Measurements from ENCODE around the gene PEX14. TPM values are rescaled to one million over a fixed set of nuclear protein-coding genes. Genes with fewer than 3 reads are reported as not detected.

The PEX14 gene
- total RNA-seq, 1 donor from 2014 or later: 17.9 TPM

DNA sequence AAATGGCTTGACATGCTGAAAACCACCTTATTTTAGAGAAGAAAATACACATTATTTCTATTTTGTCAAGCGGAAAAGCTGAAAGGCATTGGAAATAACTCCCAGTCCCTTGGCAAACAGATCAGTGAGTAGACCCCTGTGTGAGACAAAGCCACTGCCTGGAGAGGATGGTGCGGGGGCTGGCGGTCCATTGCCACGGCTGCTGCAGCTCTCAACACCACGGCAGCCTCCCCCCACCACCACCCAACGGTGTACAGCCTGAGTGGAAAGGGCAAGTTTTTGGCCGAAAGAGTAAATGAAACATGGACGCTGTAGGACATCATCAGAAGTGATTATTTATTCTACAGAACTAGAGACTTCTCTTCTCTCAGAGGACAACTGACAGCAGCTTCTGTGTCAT, 84.6 kb downstream of the PEX14 start:
- no peak for DNase-seq (ENCODE audit: low spot score)
- no peak for ATAC-seq
- intact Hi-C loops (cut with DNase I): no loop called here

DNA sequence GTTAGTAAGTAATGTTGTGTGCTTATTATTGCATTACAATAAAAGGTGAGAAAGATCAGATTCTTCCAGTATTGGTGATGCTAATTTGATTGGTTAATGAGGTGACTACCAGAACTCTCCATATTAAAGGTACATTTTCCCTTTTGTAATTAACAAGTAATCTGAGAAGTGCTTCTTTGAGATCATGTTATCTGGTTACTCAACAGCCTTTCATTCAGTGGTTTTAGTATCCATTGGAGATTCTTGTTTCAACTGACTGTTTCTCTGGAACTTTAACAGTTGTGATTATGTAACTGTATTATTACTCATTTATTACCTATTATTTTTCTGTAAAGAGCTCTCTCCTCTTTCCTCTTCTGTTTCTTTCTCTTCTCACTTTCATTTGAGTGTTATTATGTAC, 86.7 kb downstream of the PEX14 start:
- ATAC-seq (no peak), DNase-seq (ENCODE audit: low spot score) (no peak)
- intact Hi-C loops (cut with DNase I): no loop called here

- no peak for ATAC-seq
- intact Hi-C loops (cut with DNase I): no loop called here
These were observed 87.2 kb downstream of the PEX14 start for GRCh38 chr1:10561955-10562354.

GRCh38 chr1:10564063-10564462, 89.3 kb downstream of the PEX14 start:
- DNase-seq (ENCODE audit: low spot score) (no peak), ATAC-seq (no peak)
- intact Hi-C loops (cut with DNase I): no loop called here

More at GRCh38 chr1:10561955-10562354, 87.2 kb downstream of the PEX14 start:
- DNase-seq (ENCODE audit: low spot score): no peak

DNA sequence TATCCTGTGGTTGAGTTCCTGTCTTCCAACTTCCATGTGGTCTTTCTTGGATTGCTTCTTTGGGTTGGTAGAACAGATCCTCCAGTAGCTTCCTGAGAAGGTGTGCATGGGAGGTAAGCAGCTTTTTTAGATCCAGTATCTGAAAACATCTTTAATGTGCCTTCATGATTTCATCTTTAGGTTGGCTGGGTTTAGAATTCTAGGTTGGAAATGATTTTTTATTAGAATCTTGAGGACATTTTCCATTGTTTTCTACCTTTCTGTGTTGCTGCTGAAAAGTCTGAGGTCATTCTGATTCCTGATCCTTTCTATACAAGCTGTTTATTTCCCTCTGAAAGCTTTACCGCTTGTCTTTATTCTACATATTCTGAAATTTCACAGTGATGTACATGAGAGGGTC, 94.8 kb downstream of the PEX14 start:
- DNase-seq (ENCODE audit: low spot score) (no peak), ATAC-seq (no peak)
- intact Hi-C loops (cut with DNase I): no loop called here

DNA sequence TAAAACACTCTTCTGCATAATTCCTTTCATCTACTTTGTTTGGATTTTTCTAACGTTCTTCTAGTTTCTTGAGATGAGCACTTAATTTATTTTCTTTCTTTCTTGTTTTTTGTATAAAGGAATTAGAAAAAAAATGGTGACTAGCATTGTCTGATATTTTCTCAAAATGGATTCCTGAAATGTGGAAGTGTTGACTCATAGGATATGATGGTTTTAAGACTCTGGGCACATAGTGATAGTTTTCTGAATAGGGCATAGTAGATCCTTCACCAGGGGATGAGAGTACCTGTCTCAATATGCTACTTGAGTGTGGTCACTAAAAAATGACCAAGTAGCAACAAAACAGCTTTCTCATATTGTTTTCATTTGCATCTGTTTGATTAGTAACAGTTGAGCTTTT, 100.9 kb downstream of the PEX14 start:
- intact Hi-C loops (cut with DNase I): no loop called here
- ATAC-seq: no peak
- DNase-seq (ENCODE audit: low spot score): no peak

DNA sequence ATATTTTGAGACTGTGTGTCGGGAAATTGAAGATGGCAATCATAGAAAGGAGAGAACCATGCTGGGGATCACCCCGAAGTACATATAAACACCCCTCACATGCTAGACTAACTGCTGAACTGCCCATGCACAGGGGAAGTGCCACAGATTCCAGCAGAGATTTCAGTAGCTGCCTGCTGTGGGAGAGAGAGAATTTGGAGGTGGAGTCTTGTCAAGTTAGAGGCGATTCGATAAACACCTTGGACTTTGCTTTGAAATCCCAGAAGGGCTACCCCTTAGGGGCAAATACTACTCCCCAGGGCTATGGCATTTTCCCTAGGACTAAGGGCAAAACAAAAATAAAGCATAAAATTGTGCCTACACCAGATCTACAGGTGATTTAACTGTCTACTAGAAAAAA, 103.3 kb downstream of the PEX14 start:
- intact Hi-C loops (cut with DNase I): no loop called here
- no peak for ATAC-seq
- no peak for DNase-seq (ENCODE audit: low spot score)

DNA sequence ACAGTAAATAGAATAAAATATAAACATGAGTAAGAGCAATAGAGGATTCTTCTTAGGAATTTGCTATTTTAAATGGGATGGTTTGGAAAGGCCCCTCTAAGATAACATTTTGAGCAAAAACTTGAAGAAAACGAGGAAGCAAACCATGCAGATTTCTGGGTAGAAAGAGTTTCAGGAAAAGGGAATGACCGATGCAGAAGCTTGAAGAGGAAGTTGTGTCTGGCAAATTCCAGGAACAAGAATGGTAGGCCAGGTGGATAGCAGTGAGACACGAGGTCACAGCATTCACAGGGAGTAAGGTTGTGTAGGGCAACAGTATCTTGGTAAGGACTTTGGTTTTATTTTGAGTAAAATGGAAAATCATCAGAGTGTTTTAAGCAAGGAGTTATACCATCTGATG, 108.9 kb downstream of the PEX14 start:
- ATAC-seq: no peak
- intact Hi-C loops (cut with DNase I): no loop called here
- no peak for DNase-seq (ENCODE audit: low spot score)

- ATAC-seq (no peak), DNase-seq (ENCODE audit: low spot score) (no peak)
- intact Hi-C loops (cut with DNase I): no loop called here
These were observed 110.5 kb downstream of the PEX14 start for GRCh38 chr1:10585242-10585641.

GRCh38 chr1:10586125-10586524, 111.4 kb downstream of the PEX14 start:
- no peak for DNase-seq (ENCODE audit: low spot score)
- ATAC-seq: no peak
- intact Hi-C loops (cut with DNase I): no loop called here

DNA sequence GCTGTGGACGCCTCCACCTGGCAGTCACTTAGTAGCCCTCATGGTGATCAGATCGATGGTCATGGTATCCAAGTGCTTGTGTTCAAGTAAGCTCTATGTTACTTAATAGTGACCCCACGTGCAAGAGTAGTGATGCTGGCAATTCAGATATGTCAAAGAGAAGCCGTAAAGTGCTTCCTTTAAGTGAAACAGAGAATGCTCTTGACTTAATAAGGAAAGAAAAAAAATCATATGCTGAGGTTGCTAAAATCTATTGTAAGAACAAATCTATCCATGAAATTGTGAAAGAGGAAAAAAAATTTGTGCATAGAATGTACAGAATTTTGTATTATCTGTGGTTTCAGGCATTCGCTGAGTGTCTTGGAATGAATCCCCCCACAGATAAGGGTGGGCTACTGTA, 113.9 kb downstream of the PEX14 start:
- DNase-seq (ENCODE audit: low spot score) (no peak), ATAC-seq (no peak)
- intact Hi-C loops (cut with DNase I): no loop called here

- DNase-seq (ENCODE audit: low spot score): no peak
- ATAC-seq: no peak
- intact Hi-C loops (cut with DNase I): no loop called here
These were observed 114.3 kb downstream of the PEX14 start for GRCh38 chr1:10589074-10589473.

- ATAC-seq: no peak
- no peak for DNase-seq (ENCODE audit: low spot score)
- intact Hi-C loops (cut with DNase I): no loop called here
These were observed 116.3 kb downstream of the PEX14 start for GRCh38 chr1:10591010-10591409.

GRCh38 chr1:10592373-10592772, 117.6 kb downstream of the PEX14 start:
- intact Hi-C loops (cut with DNase I): no loop called here
- no peak for ATAC-seq
- no peak for DNase-seq (ENCODE audit: low spot score)

- no peak for ATAC-seq
- intact Hi-C loops (cut with DNase I): no loop called here
These were observed 119.0 kb downstream of the PEX14 start for GRCh38 chr1:10593750-10594149.

GRCh38 chr1:10594595-10595223, 120.0 kb downstream of the PEX14 start:
- intact Hi-C loops (cut with DNase I): no loop called here
- no peak for ATAC-seq
- DNase-seq (ENCODE audit: low spot score): no peak

More at GRCh38 chr1:10593750-10594149, 119.0 kb downstream of the PEX14 start:
- DNase-seq (ENCODE audit: low spot score): no peak

GRCh38 chr1:10596780-10597179, 122.0 kb downstream of the PEX14 start:
- no peak for DNase-seq (ENCODE audit: low spot score)
- no peak for ATAC-seq
- intact Hi-C loops (cut with DNase I): no loop called here

GRCh38 chr1:10597492-10598388, 123.0 kb downstream of the PEX14 start:
- DNase-seq (ENCODE audit: low spot score) (no peak), ATAC-seq (peak; percentile 36)
- intact Hi-C loops (cut with DNase I): no loop called here

DNA sequence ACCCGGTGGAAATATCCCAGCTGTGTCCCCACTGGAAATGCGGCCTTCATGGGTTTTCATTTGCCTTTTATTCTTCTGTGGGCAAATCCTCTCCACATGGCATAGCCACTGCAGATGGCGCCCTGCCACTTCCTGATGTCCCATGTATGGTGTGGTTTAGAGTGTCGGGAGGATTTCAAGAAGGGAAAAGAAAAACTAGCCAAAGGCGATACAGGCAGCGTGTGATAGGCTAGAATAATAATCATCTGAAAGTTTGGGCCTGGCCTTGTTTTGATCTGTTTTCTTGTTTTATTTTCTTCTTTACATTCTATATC, 123.6 kb downstream of the PEX14 start:
- peak; percentile 24 for ATAC-seq
- intact Hi-C loops (cut with DNase I): no loop called here
- DNase-seq (ENCODE audit: low spot score): no peak

DNA sequence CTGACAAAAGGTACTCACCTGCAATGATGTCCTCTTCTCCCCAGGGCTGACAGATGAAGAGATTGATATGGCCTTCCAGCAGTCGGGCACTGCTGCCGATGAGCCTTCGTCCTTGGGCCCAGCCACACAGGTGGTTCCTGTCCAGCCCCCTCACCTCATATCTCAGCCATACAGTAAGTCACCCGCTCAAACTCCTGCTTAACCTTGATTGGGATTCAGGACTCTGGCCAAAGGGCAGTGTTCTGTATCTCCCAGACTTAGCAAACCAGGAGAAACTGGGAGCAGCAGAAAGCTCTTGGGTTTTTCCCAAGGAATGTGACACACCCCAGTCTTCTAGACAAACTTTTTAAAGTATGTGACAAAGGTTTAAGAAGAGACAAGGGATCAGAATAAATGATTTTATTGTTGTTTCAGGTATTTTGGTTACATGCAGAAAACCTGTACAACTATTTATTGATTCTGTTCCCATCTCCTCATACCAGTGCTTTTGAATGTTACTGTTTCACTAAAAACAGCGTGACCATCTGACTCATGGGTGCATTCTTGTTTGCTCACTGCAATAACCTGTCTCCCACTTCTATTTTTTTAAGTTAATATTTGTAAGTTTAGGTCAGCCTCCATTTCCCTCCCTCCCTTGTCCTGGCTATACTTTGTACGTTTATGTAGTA, 124.6 kb downstream of the PEX14 start:
- ATAC-seq (no peak), DNase-seq (ENCODE audit: low spot score) (no peak)

More for the DNA sequence above, 124.6 kb downstream of the PEX14 start:
- intact Hi-C loops (cut with DNase I): no loop called here
